ENCODE data around the gene FHIP2A.
"Not testable (repeated sequence)": the region's sequence is repeated elsewhere in the genome, so short reads cannot be mapped to it uniquely, and the experiment has no call there.

The FHIP2A gene

GRCh38 chr10:114856544-114857287, 35.1 kb downstream of the FHIP2A start:
- no peak for DNase-seq

GRCh38 chr10:114857288-114857565, 35.6 kb downstream of the FHIP2A start:
- not testable (repeated sequence) for DNase-seq

- DNase-seq = no peak
Observed at GRCh38 chr10:114857922-114858629, 36.5 kb downstream of the FHIP2A start.

GRCh38 chr10:114859222-114859621, 37.6 kb downstream of the FHIP2A start:
- DNase-seq = no peak

GRCh38 chr10:114862456-114862855, 40.9 kb downstream of the FHIP2A start:
- DNase-seq = no peak

GRCh38 chr10:114867365-114867764, 45.8 kb downstream of the FHIP2A start:
- no peak for DNase-seq

- DNase-seq = no peak
Observed at GRCh38 chr10:114868870-114869519, 47.4 kb downstream of the FHIP2A start.

- no peak for DNase-seq
Observed at GRCh38 chr10:114869520-114869892, 47.9 kb downstream of the FHIP2A start.

GRCh38 chr10:114870486-114870885, 48.9 kb downstream of the FHIP2A start:
- no peak for DNase-seq

GRCh38 chr10:114871379-114871778, 49.8 kb downstream of the FHIP2A start:
- DNase-seq = no peak

All from nucleus accumbens (tissue), 56 donors.